K562 (cell line): Measurements from ENCODE around the gene NR1I3. TPM values are rescaled to one million over a fixed set of nuclear protein-coding genes. Genes with fewer than 3 reads are reported as not detected.

Source experiments
- BCLAF1 ChIP-seq, 2 experiments: fragments of 450-650 bp in 1 of 2; IDR thresholded peaks; 2 replicates each; pipeline ENCODE4 v1.6.1; 2011 to 2017; ENCODE audit warnings: low read depth in 2 of 2, antibody characterized with exemption in 1 of 2, borderline replicate concordance in 1 of 2, low read length in 1 of 2, mild to moderate bottlenecking in 1 of 2, mixed read lengths in 1 of 2; ENCODE audit not compliant: control insufficient read depth in 1 of 2
- BHLHE40 ChIP-seq: IDR thresholded peaks from 2 replicates; pipeline ENCODE4 v1.6.1; 2011; ENCODE audit warnings: low read length, improper control_type of control experiment
- CBFA2T2 ChIP-seq: fragments of 450-650 bp; conservative IDR thresholded peaks from 2 replicates; pipeline ENCODE4 v1.6.1; 2017; ENCODE audit warnings: mild to moderate bottlenecking
- DPF2 ChIP-seq: fragments of 450-650 bp; IDR thresholded peaks from 2 replicates; pipeline ENCODE4 v1.6.1; 2016
- E2F8 ChIP-seq: fragments of 450-650 bp; IDR thresholded peaks from 2 replicates; pipeline ENCODE4 v1.7.1; 2018; ENCODE audit warnings: mild to moderate bottlenecking, low read depth; ENCODE audit not compliant: partially characterized antibody
- ELF1 ChIP-seq: fragments of 200-800 bp; sonication (Bioruptor generic); IDR thresholded peaks from 2 replicates; pipeline ENCODE4 v1.6.1; 2016; ENCODE audit warnings: missing genetic modification characterization, missing compliant biosample characterization
- NCOA6 ChIP-seq: fragments of 450-650 bp; IDR thresholded peaks from 2 replicates; pipeline ENCODE4 v1.6.1; 2017; ENCODE audit warnings: mild to moderate bottlenecking
- SRSF1 ChIP-seq: fragments of 200-400 bp; formaldehyde crosslinking; IDR thresholded peaks from 2 replicates; pipeline ENCODE4 v1.6.1; 2017; ENCODE audit warnings: mild to moderate bottlenecking, low read depth, low read length, moderate library complexity
- STAG1 ChIP-seq: sonication (generic); formaldehyde crosslinking; IDR thresholded peaks from 2 replicates; pipeline ENCODE4 v1.5.0; 2020; ENCODE audit warnings: missing genetic modification reagents, borderline replicate concordance
- TFE3 ChIP-seq: fragments of 450-650 bp; formaldehyde crosslinking; IDR thresholded peaks from 2 replicates; pipeline ENCODE4 v1.4.0; 2020; ENCODE audit warnings: mild to moderate bottlenecking, mixed read lengths
- WHSC1 ChIP-seq: IDR thresholded peaks from one replicate; pipeline ENCODE4 v1.6.1; 2012; ENCODE audit warnings: low read length, control low read depth, inconsistent platforms
- ZBTB49 ChIP-seq: sonication (generic); formaldehyde crosslinking; IDR thresholded peaks from 2 replicates; pipeline ENCODE4 v1.8.0; 2022; ENCODE audit warnings: missing genetic modification reagents, mild to moderate bottlenecking, borderline replicate concordance
- ZEB2 ChIP-seq: fragments of 450-650 bp; IDR thresholded peaks from 2 replicates; pipeline ENCODE4 v1.6.1; 2016
- ZFX ChIP-seq: sonication (generic); formaldehyde crosslinking; IDR thresholded peaks from 2 replicates; pipeline ENCODE4 v1.8.0; 2022; ENCODE audit warnings: mild to moderate bottlenecking, missing genetic modification reagents, moderate library complexity
- ZNF695 ChIP-seq: fragments of 450-650 bp; formaldehyde crosslinking; IDR thresholded peaks from 2 replicates; pipeline ENCODE4 v1.4.0; 2020; ENCODE audit warnings: mild to moderate bottlenecking, moderate library complexity
- ZNF780A ChIP-seq: fragments of 250-450 bp; sonication (Bioruptor Pico); IDR thresholded peaks from 2 replicates; pipeline ENCODE4 v1.5.0; 2021; ENCODE audit warnings: mild to moderate bottlenecking
- ZNF830 ChIP-seq: fragments of 250-450 bp; sonication (Bioruptor Pico); IDR thresholded peaks from 2 replicates; pipeline ENCODE4 v1.5.0; 2021; ENCODE audit warnings: mild to moderate bottlenecking
- polyA plus RNA-seq, 8 experiments: library from polyadenylated mRNA; depleted of rRNA in 4 of 8; stranded (reverse) in 5 of 8; unstranded in 3 of 8; fragments of >200 nt; fragmentation: Nextera tagmentation in 2 of 8; fragmentation: Illumina TruSeq in 1 of 8; extraction: Ambion mirVana in 2 of 8; extraction: Trizol in 1 of 8; gene quantifications; 2 replicates each; pipeline versions ENCODE4 v1.2.1 to v1.2.3, GENCODE V29; 2011 to 2014; ENCODE audit warnings: inconsistent platforms in 1 of 8, missing spikeins in 1 of 8
- total RNA-seq, 7 experiments: library from RNA; depleted of rRNA in 6 of 7; stranded (reverse); fragments of >200 nt in 6 of 7; fragmentation: Illumina TruSeq in 2 of 7; extraction: Trizol in 2 of 7; gene quantifications; 2 replicates each; pipeline versions ENCODE4 v1.2.1 to v1.2.3, GENCODE V29; 2011 to 2021; ENCODE audit warnings: low replicate concordance in 1 of 7

Gene NR1I3
- total and polyA plus RNA-seq, 9 of the 15 experiments (the other 6 are each of a cell fraction or from before 2014, with no cell fraction given), result 0.11 TPM; not detected in 8

- no peak for TF ChIP-seq E2F8
- TF ChIP-seq TFE3 (CRISPR knock-in tag), result no peak
- no peak for TF ChIP-seq ZNF780A (CRISPR knock-in tag)
- no peak for TF ChIP-seq BCLAF1 (IDR thresholded peaks at IDR 0.05; ENCODE audit: borderline replicate concordance in 1 of 2, control insufficient read depth in 1 of 2, low read depth in 2 of 2, low read length in 1 of 2)
- TF ChIP-seq SRSF1, result no peak
- no peak for TF ChIP-seq WHSC1
- no peak for TF ChIP-seq CBFA2T2
- TF ChIP-seq STAG1, result no peak
- TF ChIP-seq DPF2, result no peak
- no peak for TF ChIP-seq NCOA6
- peak; percentile 67 for TF ChIP-seq ZFX (CRISPR knock-in tag)
- no peak for TF ChIP-seq ZNF695
- no peak for TF ChIP-seq ZNF830 (CRISPR knock-in tag)
- TF ChIP-seq ELF1 (tag), result no peak
- 0 out of 2 replicates have a peak, but pooled peaks have one; percentile 3 for TF ChIP-seq BHLHE40
- no peak for TF ChIP-seq ZBTB49
- no peak for TF ChIP-seq ZEB2
Measured at GRCh38 chr1:161225534-161226319, 12.3 kb downstream of the NR1I3 start, which contains the start of gene TOMM40L (continued).
